ENCODE results near the gene DUOXA2. TPM values are rescaled to one million over a fixed set of nuclear protein-coding genes. Genes with fewer than 3 reads are reported as not detected.

The DUOXA2 gene
- total RNA-seq, 1 donor from 2014 or later, result not detected

DNA sequence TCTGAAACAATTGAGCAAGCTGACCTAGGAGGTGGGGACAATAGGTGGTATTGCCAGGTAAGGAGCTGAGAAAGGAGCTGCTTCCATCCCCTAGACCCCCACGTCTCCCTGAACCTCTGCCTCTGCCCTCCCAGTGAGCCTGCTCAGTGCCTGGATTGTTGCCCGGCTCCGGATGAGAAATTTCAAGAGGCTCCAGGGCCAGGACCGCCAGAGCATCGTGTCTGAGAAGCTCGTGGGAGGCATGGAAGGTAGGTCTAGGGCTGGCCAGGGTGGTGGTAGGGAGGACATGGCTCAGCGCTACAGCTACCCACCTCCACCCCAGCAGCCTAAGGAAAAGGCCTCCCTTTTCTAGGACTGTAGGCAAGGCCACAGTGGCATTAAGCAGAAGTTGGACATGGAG, 28.9 kb downstream of the DUOXA2 start:
- no peak overlapping the region for H3K4me3 Mint-ChIP-seq (ENCODE audit: low read depth)
- no peaks in the 10 kb centered on the region for H3K36me3 Mint-ChIP-seq (ENCODE audit: insufficient read depth)
- H3K9me3 Mint-ChIP-seq (ENCODE audit: low read depth), result no peaks in the 10 kb centered on the region
- H3K27ac Mint-ChIP-seq, result no peak overlapping the region
- H3K27me3 Mint-ChIP-seq, result peaks cover 22% of the 10 kb centered on the region
- no peak for DNase-seq (ENCODE audit: low spot score, unreplicated experiment)
- no peaks in the 10 kb centered on the region for H3K4me1 Mint-ChIP-seq (ENCODE audit: low read depth)
- TF ChIP-seq, protein P1, sequence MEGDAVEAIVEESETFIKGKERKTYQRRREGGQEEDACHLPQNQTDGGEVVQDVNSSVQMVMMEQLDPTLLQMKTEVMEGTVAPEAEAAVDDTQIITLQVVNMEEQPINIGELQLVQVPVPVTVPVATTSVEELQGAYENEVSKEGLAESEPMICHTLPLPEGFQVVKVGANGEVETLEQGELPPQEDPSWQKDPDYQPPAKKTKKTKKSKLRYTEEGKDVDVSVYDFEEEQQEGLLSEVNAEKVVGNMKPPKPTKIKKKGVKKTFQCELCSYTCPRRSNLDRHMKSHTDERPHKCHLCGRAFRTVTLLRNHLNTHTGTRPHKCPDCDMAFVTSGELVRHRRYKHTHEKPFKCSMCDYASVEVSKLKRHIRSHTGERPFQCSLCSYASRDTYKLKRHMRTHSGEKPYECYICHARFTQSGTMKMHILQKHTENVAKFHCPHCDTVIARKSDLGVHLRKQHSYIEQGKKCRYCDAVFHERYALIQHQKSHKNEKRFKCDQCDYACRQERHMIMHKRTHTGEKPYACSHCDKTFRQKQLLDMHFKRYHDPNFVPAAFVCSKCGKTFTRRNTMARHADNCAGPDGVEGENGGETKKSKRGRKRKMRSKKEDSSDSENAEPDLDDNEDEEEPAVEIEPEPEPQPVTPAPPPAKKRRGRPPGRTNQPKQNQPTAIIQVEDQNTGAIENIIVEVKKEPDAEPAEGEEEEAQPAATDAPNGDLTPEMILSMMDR (IDR thresholded peaks at IDR 0.05; ENCODE audit: unreplicated experiment), result no peak

DNA sequence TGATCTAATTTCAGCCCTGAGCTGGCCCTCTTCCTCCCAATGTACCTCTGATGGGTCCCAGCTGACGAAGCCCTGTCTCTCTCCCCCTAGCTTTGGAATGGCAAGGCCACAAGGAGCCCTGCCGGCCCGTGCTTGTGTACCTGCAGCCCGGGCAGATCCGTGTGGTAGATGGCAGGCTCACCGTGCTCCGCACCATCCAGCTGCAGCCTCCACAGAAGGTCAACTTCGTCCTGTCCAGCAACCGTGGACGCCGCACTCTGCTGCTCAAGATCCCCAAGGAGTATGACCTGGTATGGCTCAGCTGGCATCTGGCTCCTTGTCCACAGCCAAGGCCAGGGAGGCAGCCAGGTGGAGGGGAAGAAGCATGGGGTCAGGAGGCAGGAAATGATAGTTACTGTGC, 29.8 kb downstream of the DUOXA2 start:
- Mint-ChIP-seq H3K36me3 (ENCODE audit: insufficient read depth) (no peaks in the 10 kb centered on the region), H3K27me3 (peaks cover 22% of the 10 kb centered on the region), H3K9me3 (ENCODE audit: low read depth) (no peaks in the 10 kb centered on the region), H3K27ac (peak overlapping the region; percentile 59), H3K4me3 (ENCODE audit: low read depth) (no peak overlapping the region), H3K4me1 (ENCODE audit: low read depth) (peaks cover 2% of the 10 kb centered on the region)
- DNase-seq (ENCODE audit: low spot score, unreplicated experiment), result no peak
- TF ChIP-seq, protein P1 (IDR thresholded peaks at IDR 0.05; ENCODE audit: unreplicated experiment), result no peak

DNA sequence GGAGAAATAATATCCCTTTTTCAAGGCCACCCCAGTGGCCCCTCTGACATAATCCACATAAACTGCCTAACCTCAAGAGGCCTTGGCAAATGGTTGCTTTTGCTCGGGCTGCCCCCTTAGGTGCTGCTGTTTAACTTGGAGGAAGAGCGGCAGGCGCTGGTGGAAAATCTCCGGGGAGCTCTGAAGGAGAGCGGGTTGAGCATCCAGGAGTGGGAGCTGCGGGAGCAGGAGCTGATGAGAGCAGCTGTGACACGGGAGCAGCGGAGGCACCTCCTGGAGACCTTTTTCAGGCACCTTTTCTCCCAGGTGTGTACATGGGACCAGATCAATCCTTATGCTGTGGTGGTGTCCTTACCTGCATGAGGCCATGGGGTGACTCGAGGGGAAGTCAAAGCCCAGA, 30.6 kb downstream of the DUOXA2 start:
- no peaks in the 10 kb centered on the region for H3K9me3 Mint-ChIP-seq (ENCODE audit: low read depth)
- peaks cover 22% of the 10 kb centered on the region for H3K27me3 Mint-ChIP-seq
- H3K4me1 Mint-ChIP-seq (ENCODE audit: low read depth), result peaks cover 3% of the 10 kb centered on the region
- TF ChIP-seq, protein P1 (IDR thresholded peaks at IDR 0.05; ENCODE audit: unreplicated experiment), result no peak
- no peak overlapping the region for H3K4me3 Mint-ChIP-seq (ENCODE audit: low read depth)
- no peaks in the 10 kb centered on the region for H3K36me3 Mint-ChIP-seq (ENCODE audit: insufficient read depth)
- no peak for DNase-seq (ENCODE audit: low spot score, unreplicated experiment)
- H3K27ac Mint-ChIP-seq, result no peak overlapping the region

DNA sequence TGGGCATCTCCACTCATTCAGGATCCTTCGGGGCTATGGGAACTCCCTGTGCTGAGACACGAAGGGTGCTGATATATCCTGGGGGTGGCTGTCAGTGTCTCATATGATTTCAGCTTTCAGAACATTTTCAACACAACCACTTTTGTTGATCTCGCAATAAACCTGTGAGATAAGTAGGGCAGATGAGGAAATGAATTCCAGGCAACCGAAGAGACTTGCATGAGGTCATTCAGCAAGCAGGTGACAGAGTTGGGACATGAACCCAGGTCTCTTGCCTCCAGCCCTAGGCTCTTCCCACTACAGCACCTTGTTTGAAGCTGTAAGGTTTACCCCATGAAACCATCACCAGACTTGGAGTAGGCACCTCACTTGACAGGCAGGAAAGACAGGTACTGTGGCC, 32.3 kb downstream of the DUOXA2 start:
- peaks cover 3% of the 10 kb centered on the region for H3K4me1 Mint-ChIP-seq (ENCODE audit: low read depth)
- TF ChIP-seq, protein P1 (IDR thresholded peaks at IDR 0.05; ENCODE audit: unreplicated experiment), result no peak
- DNase-seq (ENCODE audit: low spot score, unreplicated experiment), result no peak
- H3K9me3 Mint-ChIP-seq (ENCODE audit: low read depth), result no peaks in the 10 kb centered on the region
- no peak overlapping the region for H3K27ac Mint-ChIP-seq
- peaks cover 24% of the 10 kb centered on the region for H3K27me3 Mint-ChIP-seq
- H3K36me3 Mint-ChIP-seq (ENCODE audit: insufficient read depth), result no peaks in the 10 kb centered on the region
- H3K4me3 Mint-ChIP-seq (ENCODE audit: low read depth), result no peak overlapping the region

DNA sequence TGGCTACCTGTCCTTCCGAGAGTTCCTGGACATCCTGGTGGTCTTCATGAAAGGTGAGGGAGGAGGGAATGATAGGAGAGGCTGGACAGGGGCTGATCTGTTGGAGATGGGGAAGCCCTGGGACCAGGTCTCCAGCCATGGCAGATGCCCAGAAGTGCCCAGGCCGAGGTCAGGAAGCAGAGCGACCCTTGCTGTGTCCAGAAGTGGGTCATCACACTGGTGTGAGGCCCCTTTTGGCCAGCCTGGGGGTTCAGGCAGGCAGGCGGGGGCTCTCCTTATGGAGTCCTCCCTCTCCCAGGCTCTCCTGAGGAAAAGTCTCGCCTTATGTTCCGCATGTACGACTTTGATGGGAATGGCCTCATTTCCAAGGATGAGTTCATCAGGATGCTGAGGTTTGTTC, 33.5 kb downstream of the DUOXA2 start:
- no peak for DNase-seq (ENCODE audit: low spot score, unreplicated experiment)
- peaks cover 28% of the 10 kb centered on the region for H3K27me3 Mint-ChIP-seq
- H3K9me3 Mint-ChIP-seq (ENCODE audit: low read depth), result no peaks in the 10 kb centered on the region
- H3K4me1 Mint-ChIP-seq (ENCODE audit: low read depth), result peaks cover 3% of the 10 kb centered on the region
- H3K4me3 Mint-ChIP-seq (ENCODE audit: low read depth), result no peak overlapping the region
- TF ChIP-seq, protein P1 (IDR thresholded peaks at IDR 0.05; ENCODE audit: unreplicated experiment), result no peak
- H3K27ac Mint-ChIP-seq, result peak overlapping the region; percentile 67
- H3K36me3 Mint-ChIP-seq (ENCODE audit: insufficient read depth), result peaks cover 6% of the 10 kb centered on the region
